WTC11 (cell line): ENCODE results near the gene SWT1. TPM values are rescaled to one million over a fixed set of nuclear protein-coding genes. Genes with fewer than 3 reads are reported as not detected.

ENCODE experiments used
- ATAC-seq: fragments of 200-7000 bp; cut with Tn5 transposase; 2 replicates; pipeline ENCODE4 v1.10.0; 2021; ENCODE audit warnings: mild to moderate bottlenecking, moderate library complexity
- CTCF ChIA-PET: fragments of 300-600 bp; sonication (Branson Sonifier 250); formaldehyde crosslinking; loops from one replicate; lab custom pipeline; 2021; ENCODE audit warnings: antibody characterized with exemption; lab: Charles Lee
- POLR2A ChIA-PET: fragments of 350-600 bp; sonication (Branson Sonifier 250); formaldehyde crosslinking; loops from one replicate; lab custom pipeline; 2021; ENCODE audit warnings: antibody characterized with exemption; lab: Charles Lee
- DNase-seq: peaks from one replicate; pipeline ENCODE4 v3.0.0; 2021; ENCODE audit warnings: low spot score
- H3K27ac Mint-ChIP-seq: 2 replicates; pipeline ENCODE4 v1.8.0; 2021; ENCODE audit warnings: mixed read lengths
- H3K27me3 Mint-ChIP-seq: 2 replicates; pipeline ENCODE4 v1.8.0; 2021; ENCODE audit warnings: low read depth, mild to moderate bottlenecking, moderate library complexity, mixed read lengths
- H3K36me3 Mint-ChIP-seq: 2 replicates; pipeline ENCODE4 v1.8.0; 2021; ENCODE audit warnings: mixed read lengths
- H3K4me1 Mint-ChIP-seq: 2 replicates; pipeline ENCODE4 v1.8.0; 2022; ENCODE audit warnings: mixed read lengths
- H3K4me3 Mint-ChIP-seq: 2 replicates; pipeline ENCODE4 v1.8.0; 2021; ENCODE audit warnings: mild to moderate bottlenecking, moderate library complexity, mixed read lengths
- H3K9me3 Mint-ChIP-seq: 2 replicates; pipeline ENCODE4 v1.8.0; 2021; ENCODE audit warnings: mixed read lengths
- CREM ChIP-seq: sonication (generic); formaldehyde crosslinking; IDR thresholded peaks from 2 replicates; pipeline ENCODE4 v1.8.1; 2022; ENCODE audit warnings: mild to moderate bottlenecking, missing genetic modification reagents, moderate library complexity
- CTCF ChIP-seq: fragments of 200-600 bp; IDR thresholded peaks from 2 replicates; pipeline ENCODE4 v1.8.0; 2022; ENCODE audit warnings: antibody characterized with exemption
- FOXK1 ChIP-seq: sonication (generic); formaldehyde crosslinking; IDR thresholded peaks from 2 replicates; pipeline ENCODE4 v1.8.0; 2022; ENCODE audit warnings: mild to moderate bottlenecking, moderate library complexity, missing genetic modification reagents
- FOXP1 ChIP-seq: sonication (generic); formaldehyde crosslinking; IDR thresholded peaks from 2 replicates; pipeline ENCODE4 v1.8.0; 2022; ENCODE audit warnings: missing genetic modification reagents, mild to moderate bottlenecking, moderate library complexity, borderline replicate concordance
- JAZF1 ChIP-seq: fragments of 250-450 bp; sonication (Bioruptor Pico); IDR thresholded peaks from 2 replicates; pipeline ENCODE4 v1.9.0; 2021; ENCODE audit warnings: moderate library complexity, mild to moderate bottlenecking, inconsistent platforms
- MLX ChIP-seq: sonication (generic); formaldehyde crosslinking; IDR thresholded peaks from 2 replicates; pipeline ENCODE4 v1.8.1; 2023; ENCODE audit warnings: mild to moderate bottlenecking, missing genetic modification reagents, moderate library complexity
- MXD4 ChIP-seq: fragments of 250-450 bp; sonication (Bioruptor Pico); IDR thresholded peaks from 2 replicates; pipeline ENCODE4 v1.8.0; 2021; ENCODE audit warnings: mild to moderate bottlenecking, moderate library complexity, borderline replicate concordance
- NFE2L1 ChIP-seq: sonication (generic); formaldehyde crosslinking; IDR thresholded peaks from 2 replicates; pipeline ENCODE4 v1.8.1; 2023; ENCODE audit warnings: missing genetic modification reagents
- OVOL2 ChIP-seq: fragments of 250-450 bp; sonication (Bioruptor Pico); IDR thresholded peaks from 2 replicates; pipeline ENCODE4 v1.9.0; 2021; ENCODE audit warnings: mild to moderate bottlenecking, borderline replicate concordance
- SMAD4 ChIP-seq: sonication (generic); formaldehyde crosslinking; IDR thresholded peaks from 2 replicates; pipeline ENCODE4 v1.8.0; 2022; ENCODE audit warnings: mild to moderate bottlenecking, missing genetic modification reagents
- SOX15 ChIP-seq: fragments of 250-450 bp; sonication (Bioruptor Pico); IDR thresholded peaks from 2 replicates; pipeline ENCODE4 v1.9.0; 2021; ENCODE audit warnings: mild to moderate bottlenecking
- ZNF121 ChIP-seq: sonication (generic); formaldehyde crosslinking; IDR thresholded peaks from 2 replicates; pipeline ENCODE4 v1.8.0; 2023; ENCODE audit warnings: missing genetic modification reagents
- ZNF138 ChIP-seq: sonication (generic); formaldehyde crosslinking; conservative IDR thresholded peaks from 2 replicates; pipeline ENCODE4 v1.8.1; 2022; ENCODE audit warnings: mild to moderate bottlenecking, moderate library complexity, missing genetic modification reagents
- ZNF232 ChIP-seq: sonication (generic); formaldehyde crosslinking; IDR thresholded peaks from 2 replicates; pipeline ENCODE4 v1.8.0; 2022; ENCODE audit warnings: mild to moderate bottlenecking, missing genetic modification reagents
- ZNF671 ChIP-seq: fragments of 250-450 bp; sonication (Bioruptor Pico); IDR thresholded peaks from 2 replicates; pipeline ENCODE4 v1.8.0; 2021; ENCODE audit warnings: mild to moderate bottlenecking
- ZSCAN18 ChIP-seq: fragments of 250-450 bp; sonication (Bioruptor Pico); IDR thresholded peaks from 2 replicates; pipeline ENCODE4 v2.1.2; 2022; ENCODE audit warnings: mild to moderate bottlenecking, moderate library complexity
- total RNA-seq: library from RNA; stranded (reverse); gene quantifications from 3 replicates; pipeline ENCODE4 v1.2.3, GENCODE V29; 2021
- TF ChIP-seq, protein P1 (sequence below): sonication (generic); formaldehyde crosslinking; conservative IDR thresholded peaks from 2 replicates; pipeline ENCODE4 v1.8.1; 2023; ENCODE audit warnings: mild to moderate bottlenecking, low read depth, missing genetic modification reagents, moderate library complexity
- TF ChIP-seq, protein P2 (sequence below): sonication (generic); formaldehyde crosslinking; IDR thresholded peaks from 2 replicates; pipeline ENCODE4 v1.8.1; 2023; ENCODE audit warnings: mild to moderate bottlenecking, missing genetic modification reagents
- TF ChIP-seq, protein P3 (sequence below): fragments of 250-450 bp; sonication (Bioruptor Pico); IDR thresholded peaks from 2 replicates; pipeline ENCODE4 v1.9.0; 2021; ENCODE audit warnings: mild to moderate bottlenecking, borderline replicate concordance
- TF ChIP-seq, protein P4 (sequence below): sonication (generic); formaldehyde crosslinking; IDR thresholded peaks from 2 replicates; pipeline ENCODE4 v1.8.1; 2022; ENCODE audit warnings: mild to moderate bottlenecking, missing genetic modification reagents, moderate library complexity, borderline replicate concordance

SWT1 gene
- total RNA-seq, 1 experiment from 2014 or later = 5.8 TPM

DNA sequence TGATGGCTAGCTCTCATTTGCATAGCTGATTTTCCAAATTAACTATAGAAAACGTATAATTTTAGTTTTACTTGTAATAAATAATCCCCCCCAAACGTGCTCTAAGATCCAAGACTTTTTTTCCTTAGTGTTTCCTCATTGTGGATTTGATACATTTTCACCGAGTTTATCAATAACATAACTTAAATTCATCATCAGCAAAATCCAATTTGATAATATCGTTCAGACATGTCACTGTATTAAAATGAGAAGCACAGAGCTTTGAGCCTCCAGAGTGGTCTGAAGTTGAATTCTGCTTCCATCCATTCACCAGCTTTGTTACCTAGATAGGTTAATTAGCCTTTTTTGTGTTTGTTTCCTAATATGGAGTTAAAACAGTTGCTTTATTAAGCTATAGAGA lies 108.3 kb downstream of the SWT1 start:
- ChIA-PET POLR2A (no interaction called here), CTCF (no interaction called here)
- no peaks in the 10 kb centered on the region for H3K36me3 Mint-ChIP-seq
- no peak overlapping the region for H3K27ac Mint-ChIP-seq
- no peaks in the 10 kb centered on the region for H3K27me3 Mint-ChIP-seq
- H3K4me1 Mint-ChIP-seq = no peaks in the 10 kb centered on the region
- DNase-seq = no peak
- ATAC-seq = no peak
- TF ChIP-seq SMAD4 (CRISPR knock-in tag) = no peak
- no peak for TF ChIP-seq FOXP1 (CRISPR knock-in tag)
- TF ChIP-seq, protein P1, sequence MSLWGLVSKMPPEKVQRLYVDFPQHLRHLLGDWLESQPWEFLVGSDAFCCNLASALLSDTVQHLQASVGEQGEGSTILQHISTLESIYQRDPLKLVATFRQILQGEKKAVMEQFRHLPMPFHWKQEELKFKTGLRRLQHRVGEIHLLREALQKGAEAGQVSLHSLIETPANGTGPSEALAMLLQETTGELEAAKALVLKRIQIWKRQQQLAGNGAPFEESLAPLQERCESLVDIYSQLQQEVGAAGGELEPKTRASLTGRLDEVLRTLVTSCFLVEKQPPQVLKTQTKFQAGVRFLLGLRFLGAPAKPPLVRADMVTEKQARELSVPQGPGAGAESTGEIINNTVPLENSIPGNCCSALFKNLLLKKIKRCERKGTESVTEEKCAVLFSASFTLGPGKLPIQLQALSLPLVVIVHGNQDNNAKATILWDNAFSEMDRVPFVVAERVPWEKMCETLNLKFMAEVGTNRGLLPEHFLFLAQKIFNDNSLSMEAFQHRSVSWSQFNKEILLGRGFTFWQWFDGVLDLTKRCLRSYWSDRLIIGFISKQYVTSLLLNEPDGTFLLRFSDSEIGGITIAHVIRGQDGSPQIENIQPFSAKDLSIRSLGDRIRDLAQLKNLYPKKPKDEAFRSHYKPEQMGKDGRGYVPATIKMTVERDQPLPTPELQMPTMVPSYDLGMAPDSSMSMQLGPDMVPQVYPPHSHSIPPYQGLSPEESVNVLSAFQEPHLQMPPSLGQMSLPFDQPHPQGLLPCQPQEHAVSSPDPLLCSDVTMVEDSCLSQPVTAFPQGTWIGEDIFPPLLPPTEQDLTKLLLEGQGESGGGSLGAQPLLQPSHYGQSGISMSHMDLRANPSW (CRISPR knock-in tag) = no peak
- no peak for TF ChIP-seq OVOL2 (CRISPR knock-in tag)
- no peak for TF ChIP-seq MLX (CRISPR knock-in tag)
- TF ChIP-seq ZNF232 (CRISPR knock-in tag) = no peak
- no peak for TF ChIP-seq MXD4
- TF ChIP-seq ZNF671 (CRISPR knock-in tag) = no peak
- TF ChIP-seq, protein P2, sequence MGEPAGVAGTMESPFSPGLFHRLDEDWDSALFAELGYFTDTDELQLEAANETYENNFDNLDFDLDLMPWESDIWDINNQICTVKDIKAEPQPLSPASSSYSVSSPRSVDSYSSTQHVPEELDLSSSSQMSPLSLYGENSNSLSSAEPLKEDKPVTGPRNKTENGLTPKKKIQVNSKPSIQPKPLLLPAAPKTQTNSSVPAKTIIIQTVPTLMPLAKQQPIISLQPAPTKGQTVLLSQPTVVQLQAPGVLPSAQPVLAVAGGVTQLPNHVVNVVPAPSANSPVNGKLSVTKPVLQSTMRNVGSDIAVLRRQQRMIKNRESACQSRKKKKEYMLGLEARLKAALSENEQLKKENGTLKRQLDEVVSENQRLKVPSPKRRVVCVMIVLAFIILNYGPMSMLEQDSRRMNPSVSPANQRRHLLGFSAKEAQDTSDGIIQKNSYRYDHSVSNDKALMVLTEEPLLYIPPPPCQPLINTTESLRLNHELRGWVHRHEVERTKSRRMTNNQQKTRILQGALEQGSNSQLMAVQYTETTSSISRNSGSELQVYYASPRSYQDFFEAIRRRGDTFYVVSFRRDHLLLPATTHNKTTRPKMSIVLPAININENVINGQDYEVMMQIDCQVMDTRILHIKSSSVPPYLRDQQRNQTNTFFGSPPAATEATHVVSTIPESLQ (CRISPR knock-in tag) = no peak
- TF ChIP-seq FOXK1 (CRISPR knock-in tag) = no peak
- TF ChIP-seq, protein P3, sequence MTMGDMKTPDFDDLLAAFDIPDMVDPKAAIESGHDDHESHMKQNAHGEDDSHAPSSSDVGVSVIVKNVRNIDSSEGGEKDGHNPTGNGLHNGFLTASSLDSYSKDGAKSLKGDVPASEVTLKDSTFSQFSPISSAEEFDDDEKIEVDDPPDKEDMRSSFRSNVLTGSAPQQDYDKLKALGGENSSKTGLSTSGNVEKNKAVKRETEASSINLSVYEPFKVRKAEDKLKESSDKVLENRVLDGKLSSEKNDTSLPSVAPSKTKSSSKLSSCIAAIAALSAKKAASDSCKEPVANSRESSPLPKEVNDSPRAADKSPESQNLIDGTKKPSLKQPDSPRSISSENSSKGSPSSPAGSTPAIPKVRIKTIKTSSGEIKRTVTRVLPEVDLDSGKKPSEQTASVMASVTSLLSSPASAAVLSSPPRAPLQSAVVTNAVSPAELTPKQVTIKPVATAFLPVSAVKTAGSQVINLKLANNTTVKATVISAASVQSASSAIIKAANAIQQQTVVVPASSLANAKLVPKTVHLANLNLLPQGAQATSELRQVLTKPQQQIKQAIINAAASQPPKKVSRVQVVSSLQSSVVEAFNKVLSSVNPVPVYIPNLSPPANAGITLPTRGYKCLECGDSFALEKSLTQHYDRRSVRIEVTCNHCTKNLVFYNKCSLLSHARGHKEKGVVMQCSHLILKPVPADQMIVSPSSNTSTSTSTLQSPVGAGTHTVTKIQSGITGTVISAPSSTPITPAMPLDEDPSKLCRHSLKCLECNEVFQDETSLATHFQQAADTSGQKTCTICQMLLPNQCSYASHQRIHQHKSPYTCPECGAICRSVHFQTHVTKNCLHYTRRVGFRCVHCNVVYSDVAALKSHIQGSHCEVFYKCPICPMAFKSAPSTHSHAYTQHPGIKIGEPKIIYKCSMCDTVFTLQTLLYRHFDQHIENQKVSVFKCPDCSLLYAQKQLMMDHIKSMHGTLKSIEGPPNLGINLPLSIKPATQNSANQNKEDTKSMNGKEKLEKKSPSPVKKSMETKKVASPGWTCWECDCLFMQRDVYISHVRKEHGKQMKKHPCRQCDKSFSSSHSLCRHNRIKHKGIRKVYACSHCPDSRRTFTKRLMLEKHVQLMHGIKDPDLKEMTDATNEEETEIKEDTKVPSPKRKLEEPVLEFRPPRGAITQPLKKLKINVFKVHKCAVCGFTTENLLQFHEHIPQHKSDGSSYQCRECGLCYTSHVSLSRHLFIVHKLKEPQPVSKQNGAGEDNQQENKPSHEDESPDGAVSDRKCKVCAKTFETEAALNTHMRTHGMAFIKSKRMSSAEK (CRISPR knock-in tag) = no peak
- no peak for TF ChIP-seq JAZF1 (CRISPR knock-in tag)
- no peak for TF ChIP-seq NFE2L1 (CRISPR knock-in tag)
- TF ChIP-seq, all 79 proteins: peak for 0
- Mint-ChIP-seq H3K9me3 (no peaks in the 10 kb centered on the region), H3K4me3 (no peak overlapping the region)

DNA sequence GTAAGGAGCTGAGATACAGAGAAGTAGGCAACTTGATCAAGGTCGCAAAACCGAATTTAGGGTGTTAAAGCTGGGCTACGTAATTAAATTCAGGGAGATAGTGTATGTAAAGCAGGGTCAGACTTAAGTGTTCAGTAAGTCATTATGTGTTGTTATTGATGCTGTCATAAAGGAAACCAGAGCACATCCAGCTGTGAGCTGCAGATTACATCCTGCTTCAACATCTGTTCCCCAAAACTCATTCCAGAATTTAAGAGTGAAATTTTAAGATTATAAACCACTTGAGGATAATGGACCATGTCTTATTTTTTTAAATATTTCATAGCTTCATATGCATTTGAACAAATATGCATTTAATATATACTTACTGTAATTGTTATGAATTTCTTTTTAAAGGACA lies 110.3 kb downstream of the SWT1 start:
- Mint-ChIP-seq H3K27me3 (no peaks in the 10 kb centered on the region), H3K4me1 (no peaks in the 10 kb centered on the region), H3K9me3 (no peaks in the 10 kb centered on the region), H3K36me3 (no peaks in the 10 kb centered on the region), H3K4me3 (no peak overlapping the region), H3K27ac (no peak overlapping the region)
- no peak for ATAC-seq
- DNase-seq = no peak
- ChIA-PET CTCF (interaction anchor here (1.3 kb wide), 1 partner anchor 413 kb away, joined by 4 read pairs; no protein-coding TSS in a partner anchor), POLR2A (no interaction called here)
- TF ChIP-seq CTCF (no peak), ZSCAN18 (CRISPR knock-in tag) (no peak), OVOL2 (CRISPR knock-in tag) (no peak), ZNF671 (CRISPR knock-in tag) (no peak), ZNF121 (CRISPR knock-in tag) (no peak), CREM (no peak), ZNF138 (CRISPR knock-in tag) (no peak), ZNF232 (CRISPR knock-in tag) (no peak), SOX15 (no peak)
- TF ChIP-seq, protein P4, sequence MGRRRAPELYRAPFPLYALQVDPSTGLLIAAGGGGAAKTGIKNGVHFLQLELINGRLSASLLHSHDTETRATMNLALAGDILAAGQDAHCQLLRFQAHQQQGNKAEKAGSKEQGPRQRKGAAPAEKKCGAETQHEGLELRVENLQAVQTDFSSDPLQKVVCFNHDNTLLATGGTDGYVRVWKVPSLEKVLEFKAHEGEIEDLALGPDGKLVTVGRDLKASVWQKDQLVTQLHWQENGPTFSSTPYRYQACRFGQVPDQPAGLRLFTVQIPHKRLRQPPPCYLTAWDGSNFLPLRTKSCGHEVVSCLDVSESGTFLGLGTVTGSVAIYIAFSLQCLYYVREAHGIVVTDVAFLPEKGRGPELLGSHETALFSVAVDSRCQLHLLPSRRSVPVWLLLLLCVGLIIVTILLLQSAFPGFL (CRISPR knock-in tag) = no peak
